Mesothelial cell of epicardium (in vitro differentiated cells): ENCODE measurements around the gene TTF1. TPM values are rescaled to one million over a fixed set of nuclear protein-coding genes. Genes with fewer than 3 reads are reported as not detected.

Source experiments
- DNase-seq, 2 experiments: peaks; one replicate each; pipeline ENCODE4 v3.0.0; 2021; ENCODE audit warnings: low spot score in 2 of 2; ENCODE audit not compliant: unreplicated experiment in 2 of 2
- H3K27ac Mint-ChIP-seq: 2 replicates; pipeline ENCODE4 v1.8.0; 2021; ENCODE audit warnings: mixed read lengths
- H3K27me3 Mint-ChIP-seq: 2 replicates; pipeline ENCODE4 v1.8.0; 2021; ENCODE audit warnings: low read depth, mixed read lengths
- H3K36me3 Mint-ChIP-seq: 2 replicates; pipeline ENCODE4 v1.8.0; 2021; ENCODE audit warnings: mixed read lengths
- H3K4me1 Mint-ChIP-seq: 2 replicates; pipeline ENCODE4 v1.8.0; 2021; ENCODE audit warnings: mixed read lengths
- H3K4me3 Mint-ChIP-seq: 2 replicates; pipeline ENCODE4 v1.8.0; 2021; ENCODE audit warnings: mild to moderate bottlenecking, moderate library complexity, mixed read lengths
- H3K9me3 Mint-ChIP-seq: 2 replicates; pipeline ENCODE4 v1.8.0; 2021; ENCODE audit warnings: mixed read lengths
- CTCF ChIP-seq: fragments of 200-600 bp; sonication (generic); IDR thresholded peaks from one replicate; pipeline ENCODE4 v1.5.0; 2021; ENCODE audit warnings: antibody characterized with exemption; ENCODE audit not compliant: unreplicated experiment
- total RNA-seq: library from RNA; stranded (reverse); gene quantifications from 3 replicates; pipeline ENCODE4 v1.2.1, GENCODE V29; 2021

The TTF1 gene
- total RNA-seq, 1 donor from 2014 or later, result 14.1 TPM

DNA sequence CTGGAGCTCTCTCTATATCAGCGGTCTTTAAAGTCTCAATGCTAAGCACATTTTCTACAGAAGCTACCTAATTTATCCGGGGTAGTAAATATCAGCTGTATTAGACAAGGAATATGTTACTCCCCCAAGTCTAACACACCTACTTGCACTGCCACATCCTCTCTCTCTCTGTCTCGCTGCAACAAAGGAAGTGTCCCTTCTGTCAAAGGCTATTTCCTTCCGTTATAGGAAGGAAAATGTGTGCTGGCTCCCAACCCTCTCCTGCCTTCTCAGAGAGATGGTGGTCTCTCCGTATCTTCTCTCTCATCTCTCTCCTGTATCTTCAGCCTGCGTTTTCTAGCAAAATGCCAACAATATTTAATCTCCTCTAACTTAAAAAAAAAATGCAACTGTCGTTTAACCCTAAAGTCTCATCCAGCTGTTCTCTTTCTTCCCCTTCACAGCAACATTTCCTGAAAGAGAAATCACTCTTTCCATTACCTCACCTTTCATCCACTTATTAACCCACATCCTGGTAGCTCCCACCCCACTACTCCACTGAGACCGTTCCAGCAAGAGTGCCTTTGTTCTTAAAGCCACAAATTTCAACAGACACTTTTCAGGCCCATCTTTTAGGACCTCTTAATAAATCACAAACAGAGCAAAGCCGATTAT lies 2.3 kb downstream of the TTF1 start:
- H3K9me3 Mint-ChIP-seq, result no peaks in the 10 kb centered on the region
- H3K27ac Mint-ChIP-seq, result no peak overlapping the region
- no peak for DNase-seq
- TF ChIP-seq CTCF, result no peak
- H3K4me1 Mint-ChIP-seq, result peaks cover 14% of the 10 kb centered on the region
- H3K36me3 Mint-ChIP-seq, result peaks cover 20% of the 10 kb centered on the region
- peak overlapping the region; percentile 15 for H3K4me3 Mint-ChIP-seq
- H3K27me3 Mint-ChIP-seq, result peaks cover 15% of the 10 kb centered on the region

GRCh38 chr9:132401824-132402223 lies 4.8 kb downstream of the TTF1 start:
- Mint-ChIP-seq H3K4me1 (peaks cover 12% of the 10 kb centered on the region), H3K36me3 (peaks cover 33% of the 10 kb centered on the region), H3K27me3 (peaks cover 1% of the 10 kb centered on the region), H3K4me3 (no peak overlapping the region), H3K27ac (no peak overlapping the region), H3K9me3 (no peaks in the 10 kb centered on the region)
- DNase-seq, result no peak
- no peak for TF ChIP-seq CTCF

DNA sequence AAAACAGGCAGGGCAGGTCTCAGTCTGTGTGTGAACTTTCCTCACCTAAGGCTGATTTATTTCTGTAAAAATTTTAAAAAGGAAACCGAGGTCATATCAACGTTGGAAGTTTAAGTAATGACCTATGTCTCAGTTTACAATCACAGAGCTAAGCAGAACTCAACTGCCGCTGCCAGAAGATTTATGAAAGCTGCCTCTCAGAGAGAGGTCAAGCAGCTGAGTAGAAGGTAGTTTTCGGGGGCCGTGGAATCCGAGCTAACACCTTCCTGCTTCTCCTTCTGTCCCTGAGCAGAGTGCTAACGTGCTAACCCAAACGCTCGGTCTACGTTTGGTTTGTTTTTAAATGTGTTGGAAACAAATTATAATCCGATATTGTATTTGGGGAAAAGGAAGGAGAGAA lies 11.1 kb downstream of the TTF1 start:
- TF ChIP-seq CTCF, result no peak
- Mint-ChIP-seq H3K27ac (no peak overlapping the region), H3K36me3 (peaks cover 42% of the 10 kb centered on the region), H3K9me3 (no peaks in the 10 kb centered on the region), H3K4me1 (no peaks in the 10 kb centered on the region), H3K27me3 (no peaks in the 10 kb centered on the region), H3K4me3 (no peak overlapping the region)
- no peak for DNase-seq

DNA sequence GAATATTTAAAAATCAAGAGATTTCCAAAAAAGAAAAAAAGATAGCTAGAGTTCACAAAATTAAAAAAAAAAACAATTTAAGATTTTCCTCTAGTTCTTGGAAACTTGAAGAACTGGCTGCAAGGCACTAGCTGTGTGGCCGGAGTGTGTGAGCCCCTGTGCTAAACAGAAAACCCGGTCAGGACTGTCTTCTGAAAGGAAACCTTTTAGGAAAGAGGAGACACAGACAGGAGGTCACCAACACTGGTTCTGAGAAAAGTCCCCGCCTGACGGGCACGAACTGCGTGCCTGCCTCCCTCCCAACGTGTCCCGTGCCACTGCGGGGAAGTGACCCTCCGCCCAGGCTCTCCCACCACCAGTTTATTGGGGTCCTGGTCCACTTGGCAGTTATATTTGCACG lies 15.2 kb downstream of the TTF1 start:
- H3K36me3 Mint-ChIP-seq, result peaks cover 45% of the 10 kb centered on the region
- TF ChIP-seq CTCF, result no peak
- H3K4me1 Mint-ChIP-seq, result no peaks in the 10 kb centered on the region
- H3K9me3 Mint-ChIP-seq, result no peaks in the 10 kb centered on the region
- H3K4me3 Mint-ChIP-seq, result no peak overlapping the region
- H3K27ac Mint-ChIP-seq, result no peak overlapping the region
- H3K27me3 Mint-ChIP-seq, result no peaks in the 10 kb centered on the region
- no peak for DNase-seq

GRCh38 chr9:132390966-132391365 lies 15.7 kb downstream of the TTF1 start:
- DNase-seq, result no peak
- no peak overlapping the region for H3K4me3 Mint-ChIP-seq
- no peak for TF ChIP-seq CTCF
- no peak overlapping the region for H3K27ac Mint-ChIP-seq
- H3K4me1 Mint-ChIP-seq, result no peaks in the 10 kb centered on the region
- H3K9me3 Mint-ChIP-seq, result no peaks in the 10 kb centered on the region
- no peaks in the 10 kb centered on the region for H3K27me3 Mint-ChIP-seq
- peaks cover 40% of the 10 kb centered on the region for H3K36me3 Mint-ChIP-seq

- H3K4me1 Mint-ChIP-seq, result no peaks in the 10 kb centered on the region
Observed at GRCh38 chr9:132387133-132387532, 19.5 kb downstream of the TTF1 start.

More at GRCh38 chr9:132387133-132387532, 19.5 kb downstream of the TTF1 start:
- Mint-ChIP-seq H3K4me3 (no peak overlapping the region), H3K27me3 (no peaks in the 10 kb centered on the region), H3K9me3 (no peaks in the 10 kb centered on the region), H3K36me3 (peaks cover 45% of the 10 kb centered on the region), H3K27ac (no peak overlapping the region)
- no peak for TF ChIP-seq CTCF
- no peak for DNase-seq
